Measurements from ENCODE around the gene PDIK1L. TPM values are rescaled to one million over a fixed set of nuclear protein-coding genes. Genes with fewer than 3 reads are reported as not detected.

Gene PDIK1L
- total and polyA plus RNA-seq, 2 donors (not counting 1 experiment from before 2014, with no cell fraction given) = 1.3 to 17.3 TPM

DNA sequence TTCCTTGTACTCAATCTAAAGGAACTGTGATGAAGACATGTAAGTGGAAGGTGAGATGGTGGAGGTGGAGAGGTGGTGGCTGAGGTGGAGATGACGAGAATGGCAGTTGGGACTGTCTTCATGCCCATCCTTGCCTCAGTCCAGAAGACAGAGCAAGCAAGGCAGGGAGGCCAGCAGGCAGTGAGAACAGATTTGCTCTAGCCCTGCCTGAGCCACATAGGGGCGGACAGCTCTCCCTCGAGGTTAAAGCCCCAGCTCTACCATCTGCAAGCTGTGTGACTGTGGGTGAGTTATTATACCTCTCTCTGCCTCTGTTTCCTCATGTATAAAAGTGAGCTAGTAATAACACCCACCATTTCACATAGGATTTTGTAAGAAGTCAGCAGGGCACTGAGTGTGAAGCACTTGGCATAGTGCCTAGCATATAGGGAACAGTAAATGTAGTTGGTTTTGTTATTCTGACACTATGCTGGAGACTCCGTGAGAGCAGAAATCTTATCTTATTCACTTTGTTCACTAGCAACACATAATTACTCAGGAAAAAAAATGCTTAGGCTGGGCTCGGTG is 42.4 kb downstream of the PDIK1L start:
- no peak for TF ChIP-seq CTCF (IDR thresholded peaks at IDR 0.05)
- no peak for TF ChIP-seq EZH2 (IDR thresholded peaks at IDR 0.05; ENCODE audit: borderline replicate concordance, insufficient read depth, low read depth, low read length, poor library complexity, severe bottlenecking)
- Mint-ChIP-seq H3K27ac (no peak overlapping the region), H3K9me3 (ENCODE audit: insufficient read depth) (no peaks in the 10 kb centered on the region), H3K4me3 (no peak overlapping the region), H3K27me3 (peaks cover 47% of the 10 kb centered on the region), H3K4me1 (peaks cover 2% of the 10 kb centered on the region)
- no peaks in the 10 kb centered on the region for H3K79me2 ChIP-seq (ENCODE audit: control insufficient read depth, insufficient read depth, low read length)
- H3K9ac ChIP-seq (ENCODE audit: low read length) = no peak overlapping the region
- peaks cover 0 to 44% (median 12%) of the 10 kb centered on the region in 4 experiments for H3K27me3 ChIP-seq (replicated peaks in 1 of 4; ENCODE audit: control extremely low read depth in 1 of 4, control insufficient read depth in 3 of 4, insufficient read depth in 4 of 4, low read length in 3 of 4)
- peaks cover 7 to 8% of the 10 kb centered on the region in 2 donors for H3K4me1 ChIP-seq (ENCODE audit: control insufficient read depth in 2 of 2, insufficient read depth in 2 of 2, low read length in 2 of 2)
- H3K4me2 ChIP-seq (replicated peaks; ENCODE audit: low read depth, low read length, poor library complexity, severe bottlenecking) = no peak overlapping the region
- no peak overlapping the region for H3K27ac ChIP-seq (ENCODE audit: low read length in 2 of 2)
- no peak for ATAC-seq (ENCODE audit: low read depth)
- ChIA-PET POLR2A (no interaction called here), CTCF (interaction anchor here (0.6 to 4.3 kb wide), 2 partner anchors 9 to 51 kb away, joined by 4 to 31 read pairs; no protein-coding TSS in a partner anchor)
- H3K36me3 ChIP-seq (replicated peaks in 1 of 2; ENCODE audit: control extremely low read depth in 1 of 2, control insufficient read depth in 1 of 2, extremely low read depth in 1 of 2, insufficient read depth in 2 of 2, low read length in 1 of 2) = no peaks in the 10 kb centered on the region
- no peak overlapping the region for H2AFZ ChIP-seq (ENCODE audit: insufficient read depth, low read depth, low read length, poor library complexity, severe bottlenecking)
- no peaks in the 10 kb centered on the region for H3K9me3 ChIP-seq (ENCODE audit: control extremely low read depth in 1 of 3, control insufficient read depth in 2 of 3, insufficient read depth in 1 of 3, low read length in 2 of 3)
- 84% methylated on average over 2 of the region's 5 CpGs for whole genome bisulfite sequencing (ENCODE audit: insufficient coverage)
- no peak overlapping the region for H3K4me3 ChIP-seq (ENCODE audit: control extremely low read depth in 1 of 5, extremely low read depth in 1 of 5, insufficient read depth in 1 of 5, low read depth in 2 of 5, low read length in 4 of 5)
- no peak for DNase-seq
- intact Hi-C loops (cut with micrococcal nuclease) = no loop called here
- no peaks in the 10 kb centered on the region for H4K20me1 ChIP-seq (ENCODE audit: control insufficient read depth, insufficient read depth, low read length, poor library complexity, severe bottlenecking)

DNA sequence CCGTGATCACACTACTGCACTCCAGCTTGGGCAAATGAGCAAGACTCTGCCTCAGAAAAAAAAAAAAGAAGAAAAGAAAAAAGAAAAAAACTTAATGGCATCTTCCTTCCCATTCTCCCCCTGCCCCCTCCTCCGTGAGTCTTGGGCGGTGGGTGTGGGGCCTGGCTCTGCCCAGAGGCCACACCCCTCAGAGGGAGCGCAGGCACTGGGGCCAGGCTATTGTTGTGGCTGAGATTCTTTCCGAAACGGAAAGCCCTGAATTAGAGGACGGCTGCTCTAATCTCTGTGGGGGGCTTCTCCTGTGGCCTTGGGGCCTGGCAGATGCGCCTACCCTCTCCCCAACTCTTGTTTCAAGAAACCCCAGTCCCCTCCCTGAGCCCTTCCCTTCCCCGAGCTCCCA is 43.1 kb downstream of the PDIK1L start:
- H3K27me3 ChIP-seq (replicated peaks in 1 of 4; ENCODE audit: control extremely low read depth in 1 of 4, control insufficient read depth in 3 of 4, insufficient read depth in 4 of 4, low read length in 3 of 4) = peaks cover 0 to 46% (median 12%) of the 10 kb centered on the region in 4 experiments
- H3K9me3 ChIP-seq (ENCODE audit: control extremely low read depth in 1 of 3, control insufficient read depth in 2 of 3, insufficient read depth in 1 of 3, low read length in 2 of 3) = no peaks in the 10 kb centered on the region
- H4K20me1 ChIP-seq (ENCODE audit: control insufficient read depth, insufficient read depth, low read length, poor library complexity, severe bottlenecking) = no peaks in the 10 kb centered on the region
- POLR2A ChIA-PET = no interaction called here
- no peak overlapping the region for H3K27ac ChIP-seq (ENCODE audit: low read length in 2 of 2)
- Mint-ChIP-seq H3K4me1 (peaks cover 2% of the 10 kb centered on the region), H3K27ac (no peak overlapping the region), H3K9me3 (ENCODE audit: insufficient read depth) (no peaks in the 10 kb centered on the region), H3K27me3 (peaks cover 48% of the 10 kb centered on the region), H3K4me3 (no peak overlapping the region)
- CTCF ChIA-PET = interaction anchor here (1.4 to 4.3 kb wide), 3 partner anchors 10 to 50 kb away, joined by 4 to 31 read pairs (median 10); partner anchors contain the start of genes C1orf232 and ZNF593
- H3K4me2 ChIP-seq (replicated peaks; ENCODE audit: low read depth, low read length, poor library complexity, severe bottlenecking) = no peak overlapping the region
- no peaks in the 10 kb centered on the region for H3K36me3 ChIP-seq (replicated peaks in 1 of 2; ENCODE audit: control extremely low read depth in 1 of 2, control insufficient read depth in 1 of 2, extremely low read depth in 1 of 2, insufficient read depth in 2 of 2, low read length in 1 of 2)
- no peak overlapping the region for H2AFZ ChIP-seq (ENCODE audit: insufficient read depth, low read depth, low read length, poor library complexity, severe bottlenecking)
- intact Hi-C loops (cut with micrococcal nuclease) = no loop called here
- peaks cover 7 to 8% of the 10 kb centered on the region in 2 donors for H3K4me1 ChIP-seq (ENCODE audit: control insufficient read depth in 2 of 2, insufficient read depth in 2 of 2, low read length in 2 of 2)
- H3K4me3 ChIP-seq (ENCODE audit: control extremely low read depth in 1 of 5, extremely low read depth in 1 of 5, insufficient read depth in 1 of 5, low read depth in 2 of 5, low read length in 4 of 5) = no peak overlapping the region
- no peak for ATAC-seq (ENCODE audit: low read depth)
- 65% methylated on average over 7 of the region's 9 CpGs for whole genome bisulfite sequencing (ENCODE audit: insufficient coverage)
- TF ChIP-seq EZH2 (IDR thresholded peaks at IDR 0.05; ENCODE audit: borderline replicate concordance, insufficient read depth, low read depth, low read length, poor library complexity, severe bottlenecking) = no peak
- no peak for TF ChIP-seq CTCF (IDR thresholded peaks at IDR 0.05)
- H3K79me2 ChIP-seq (ENCODE audit: control insufficient read depth, insufficient read depth, low read length) = no peaks in the 10 kb centered on the region
- no peak overlapping the region for H3K9ac ChIP-seq (ENCODE audit: low read length)
- no peak for DNase-seq

Data from B cell (primary cell).